T-helper 17 cell (primary cell): ENCODE measurements around the gene DPP10. TPM values are rescaled to one million over a fixed set of nuclear protein-coding genes. Genes with fewer than 3 reads are reported as not detected.

Source experiments
- ATAC-seq: fragments of 150-1000 bp; cut with Tn5 transposase; 2 replicates; pipeline ENCODE4 v1.10.0; 2021; ENCODE audit warnings: mild to moderate bottlenecking, moderate library complexity
- DNase-seq, 3 donors: peaks; one replicate each; pipeline versions ENCODE4 v3.0.0 to v3.0.0-alpha.2; 2020 to 2021
- H3K9me3 ChIP-seq: one replicate; pipeline ENCODE4 v1.7.0; 2013; ENCODE audit warnings: low read length, mild to moderate bottlenecking; ENCODE audit not compliant: control insufficient read depth, poor library complexity, severe bottlenecking
- H3K27ac Mint-ChIP-seq: one replicate; pipeline ENCODE4 v1.8.0; 2022; ENCODE audit warnings: mild to moderate bottlenecking, moderate library complexity, mixed read lengths
- H3K27me3 Mint-ChIP-seq: one replicate; pipeline ENCODE4 v1.8.0; 2022; ENCODE audit warnings: mixed read lengths
- H3K36me3 Mint-ChIP-seq: one replicate; pipeline ENCODE4 v1.8.0; 2022; ENCODE audit warnings: low read depth, mixed read lengths
- H3K4me1 Mint-ChIP-seq: one replicate; pipeline ENCODE4 v1.8.0; 2022; ENCODE audit warnings: mild to moderate bottlenecking, mixed read lengths
- H3K4me3 Mint-ChIP-seq: one replicate; pipeline ENCODE4 v1.8.0; 2022; ENCODE audit warnings: mild to moderate bottlenecking, moderate library complexity, mixed read lengths
- total RNA-seq, 4 donors: library from RNA in 2 of 4; stranded (reverse) in 2 of 4; gene quantifications; one replicate each; pipeline ENCODE4 v1.2.3 and lab custom pipeline; 2022 to 2026

DPP10 gene
- total RNA-seq, 2 donors from 2014 or later = not detected

GRCh38 chr2:115161081-115161770 is 718.8 kb downstream of the DPP10 start:
- Mint-ChIP-seq H3K27ac (no peak overlapping the region), H3K27me3 (peaks cover 21% of the 10 kb centered on the region), H3K4me3 (no peak overlapping the region), H3K36me3 (peaks cover 3% of the 10 kb centered on the region), H3K4me1 (no peaks in the 10 kb centered on the region)
- ATAC-seq = no peak
- no peak for DNase-seq
- H3K9me3 ChIP-seq = no peaks in the 10 kb centered on the region

- no peak for ATAC-seq
- no peaks in the 10 kb centered on the region for H3K9me3 ChIP-seq
- Mint-ChIP-seq H3K36me3 (peaks cover 3% of the 10 kb centered on the region), H3K27ac (no peak overlapping the region), H3K4me3 (no peak overlapping the region), H3K4me1 (no peaks in the 10 kb centered on the region), H3K27me3 (peaks cover 21% of the 10 kb centered on the region)
- no peak for DNase-seq
These were observed 719.5 kb downstream of the DPP10 start for GRCh38 chr2:115161771-115162493.

GRCh38 chr2:115162494-115163293 is 720.3 kb downstream of the DPP10 start:
- peak overlapping the region; percentile 34 for H3K4me3 Mint-ChIP-seq

GRCh38 chr2:115163572-115163971 is 721.1 kb downstream of the DPP10 start:
- no peak overlapping the region for H3K4me3 Mint-ChIP-seq
- no peak overlapping the region for H3K27ac Mint-ChIP-seq
- no peaks in the 10 kb centered on the region for H3K4me1 Mint-ChIP-seq
- no peaks in the 10 kb centered on the region for H3K9me3 ChIP-seq
- H3K36me3 Mint-ChIP-seq = peaks cover 3% of the 10 kb centered on the region
- peaks cover 21% of the 10 kb centered on the region for H3K27me3 Mint-ChIP-seq
- DNase-seq (no peak), ATAC-seq (no peak)

More at GRCh38 chr2:115162494-115163293, 720.3 kb downstream of the DPP10 start:
- H3K27ac Mint-ChIP-seq = no peak overlapping the region
- DNase-seq (no peak), ATAC-seq (no peak)
- peaks cover 21% of the 10 kb centered on the region for H3K27me3 Mint-ChIP-seq
- no peaks in the 10 kb centered on the region for H3K4me1 Mint-ChIP-seq
- no peaks in the 10 kb centered on the region for H3K9me3 ChIP-seq
- H3K36me3 Mint-ChIP-seq = peaks cover 3% of the 10 kb centered on the region

GRCh38 chr2:115165529-115166109 is 723.2 kb downstream of the DPP10 start:
- H3K9me3 ChIP-seq = no peaks in the 10 kb centered on the region
- ATAC-seq = no peak

GRCh38 chr2:115168457-115168856 is 726.0 kb downstream of the DPP10 start:
- Mint-ChIP-seq H3K27ac (no peak overlapping the region), H3K4me1 (no peaks in the 10 kb centered on the region), H3K36me3 (no peaks in the 10 kb centered on the region), H3K4me3 (no peak overlapping the region), H3K27me3 (peaks cover 3% of the 10 kb centered on the region)
- no peaks in the 10 kb centered on the region for H3K9me3 ChIP-seq
- ATAC-seq (no peak), DNase-seq (no peak)

More at GRCh38 chr2:115165529-115166109, 723.2 kb downstream of the DPP10 start:
- H3K4me1 Mint-ChIP-seq = no peaks in the 10 kb centered on the region
- H3K27me3 Mint-ChIP-seq = peaks cover 18% of the 10 kb centered on the region
- no peak overlapping the region for H3K27ac Mint-ChIP-seq
- DNase-seq = no peak
- peaks cover 3% of the 10 kb centered on the region for H3K36me3 Mint-ChIP-seq
- no peak overlapping the region for H3K4me3 Mint-ChIP-seq

GRCh38 chr2:115169814-115170213 is 727.4 kb downstream of the DPP10 start:
- Mint-ChIP-seq H3K36me3 (no peaks in the 10 kb centered on the region), H3K4me1 (no peaks in the 10 kb centered on the region), H3K4me3 (no peak overlapping the region), H3K27me3 (no peaks in the 10 kb centered on the region), H3K27ac (no peak overlapping the region)
- DNase-seq (no peak), ATAC-seq (no peak)
- no peaks in the 10 kb centered on the region for H3K9me3 ChIP-seq

- Mint-ChIP-seq H3K27me3 (no peaks in the 10 kb centered on the region), H3K27ac (no peak overlapping the region), H3K4me1 (no peaks in the 10 kb centered on the region), H3K4me3 (no peak overlapping the region), H3K36me3 (no peaks in the 10 kb centered on the region)
- no peaks in the 10 kb centered on the region for H3K9me3 ChIP-seq
- ATAC-seq (no peak), DNase-seq (no peak)
These were observed 729.3 kb downstream of the DPP10 start for GRCh38 chr2:115171751-115172150.

- DNase-seq (no peak), ATAC-seq (no peak)
- H3K36me3 Mint-ChIP-seq = no peaks in the 10 kb centered on the region
- no peaks in the 10 kb centered on the region for H3K9me3 ChIP-seq
- no peaks in the 10 kb centered on the region for H3K4me1 Mint-ChIP-seq
- no peak overlapping the region for H3K4me3 Mint-ChIP-seq
- no peak overlapping the region for H3K27ac Mint-ChIP-seq
- H3K27me3 Mint-ChIP-seq = no peaks in the 10 kb centered on the region
These were observed 732.2 kb downstream of the DPP10 start for GRCh38 chr2:115174651-115175050.

- ATAC-seq (no peak), DNase-seq (no peak)
- peaks cover 3% of the 10 kb centered on the region for H3K9me3 ChIP-seq
- Mint-ChIP-seq H3K4me3 (no peak overlapping the region), H3K27ac (no peak overlapping the region), H3K4me1 (no peaks in the 10 kb centered on the region), H3K27me3 (no peaks in the 10 kb centered on the region), H3K36me3 (no peaks in the 10 kb centered on the region)
These were observed 740.7 kb downstream of the DPP10 start for GRCh38 chr2:115183144-115183543.

- no peak for DNase-seq
- Mint-ChIP-seq H3K4me3 (no peak overlapping the region), H3K27ac (no peak overlapping the region), H3K27me3 (no peaks in the 10 kb centered on the region), H3K4me1 (no peaks in the 10 kb centered on the region), H3K36me3 (no peaks in the 10 kb centered on the region)
- H3K9me3 ChIP-seq = no peaks in the 10 kb centered on the region
- no peak for ATAC-seq
These were observed 748.0 kb downstream of the DPP10 start for GRCh38 chr2:115190459-115190858.

- no peaks in the 10 kb centered on the region for H3K9me3 ChIP-seq
- Mint-ChIP-seq H3K4me3 (no peak overlapping the region), H3K27me3 (no peaks in the 10 kb centered on the region), H3K36me3 (no peaks in the 10 kb centered on the region), H3K4me1 (no peaks in the 10 kb centered on the region), H3K27ac (no peak overlapping the region)
- DNase-seq (no peak), ATAC-seq (no peak)
These were observed 752.2 kb downstream of the DPP10 start for GRCh38 chr2:115194623-115195022.

GRCh38 chr2:115196587-115196986 is 754.1 kb downstream of the DPP10 start:
- H3K36me3 Mint-ChIP-seq = no peaks in the 10 kb centered on the region

More at GRCh38 chr2:115196587-115196986, 754.1 kb downstream of the DPP10 start:
- DNase-seq (no peak), ATAC-seq (no peak)
- H3K9me3 ChIP-seq = no peaks in the 10 kb centered on the region
- Mint-ChIP-seq H3K4me1 (no peaks in the 10 kb centered on the region), H3K27me3 (no peaks in the 10 kb centered on the region), H3K4me3 (no peak overlapping the region), H3K27ac (no peak overlapping the region)
